ENCODE results near the gene PRICKLE4.
"Not testable (repeated sequence)": the region's sequence is repeated elsewhere in the genome, so short reads cannot be mapped to it uniquely, and the experiment has no call there.

Gene PRICKLE4

DNA sequence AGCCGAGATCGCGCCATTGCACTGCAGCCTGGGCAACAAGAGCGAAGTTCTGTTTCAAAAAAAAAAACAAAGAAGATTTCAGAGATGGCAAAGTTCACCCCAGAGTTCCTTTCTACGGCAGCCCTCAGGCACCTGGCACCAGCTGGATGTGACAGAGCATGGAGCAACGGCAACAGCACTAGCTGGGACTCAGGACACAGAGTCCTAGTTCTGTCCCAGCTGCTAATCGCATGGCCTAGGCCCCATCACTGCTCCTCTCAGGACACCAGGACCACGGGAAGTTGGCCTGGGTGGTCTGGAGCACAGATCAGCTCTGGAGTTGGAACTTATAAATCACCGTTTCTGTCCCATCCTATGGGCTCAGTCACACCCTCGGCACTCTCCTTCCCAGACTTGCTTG lies 34.5 kb upstream of the PRICKLE4 start:
- no peak for DNase-seq

DNA sequence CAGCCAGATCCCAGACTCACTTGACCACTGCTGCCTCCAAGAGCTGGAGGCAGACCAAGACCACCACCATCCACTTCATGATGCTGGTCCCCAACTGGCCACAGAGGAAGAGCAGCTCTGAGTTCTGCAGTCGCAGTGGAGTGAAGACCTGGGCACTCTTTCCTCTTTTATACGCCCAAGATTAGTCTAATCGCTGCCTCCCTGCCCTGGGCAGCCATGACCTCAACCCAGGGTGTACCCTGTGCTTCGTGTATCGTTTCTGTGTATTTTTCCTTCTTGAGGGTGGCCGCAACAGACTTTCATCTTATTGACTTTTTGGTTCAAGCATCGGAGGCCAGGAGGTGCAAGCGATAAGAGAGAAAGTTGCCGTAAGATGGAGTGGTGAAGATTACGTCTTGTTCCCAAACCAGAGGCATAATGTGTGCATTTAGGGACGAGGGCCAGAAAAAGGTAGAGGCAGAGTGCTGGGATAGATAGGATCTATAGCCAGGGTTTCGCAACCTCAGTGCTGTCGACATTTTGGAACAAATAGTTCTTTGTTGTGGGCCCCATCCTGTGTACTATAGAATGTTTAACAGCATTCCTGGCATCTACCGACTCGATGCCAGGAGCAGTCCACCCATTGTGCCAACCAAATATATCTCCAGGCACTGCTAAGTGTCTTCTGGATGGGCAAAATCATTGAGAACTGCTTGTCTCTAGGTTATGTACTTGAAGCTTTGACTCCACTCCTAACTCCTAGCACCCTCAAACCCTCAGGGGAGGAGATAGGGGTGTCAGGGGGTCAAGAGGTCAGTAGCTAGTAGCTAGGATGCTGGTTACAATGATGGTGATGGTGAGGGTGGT lies 33.1 kb upstream of the PRICKLE4 start, which contains the start of gene PGC:
PGC (minus strand) TSS at position 142 of the 846 bp plus-strand sequence; CDS start at position 79, 63 bp downstream.
- DNase-seq = no peak

DNA sequence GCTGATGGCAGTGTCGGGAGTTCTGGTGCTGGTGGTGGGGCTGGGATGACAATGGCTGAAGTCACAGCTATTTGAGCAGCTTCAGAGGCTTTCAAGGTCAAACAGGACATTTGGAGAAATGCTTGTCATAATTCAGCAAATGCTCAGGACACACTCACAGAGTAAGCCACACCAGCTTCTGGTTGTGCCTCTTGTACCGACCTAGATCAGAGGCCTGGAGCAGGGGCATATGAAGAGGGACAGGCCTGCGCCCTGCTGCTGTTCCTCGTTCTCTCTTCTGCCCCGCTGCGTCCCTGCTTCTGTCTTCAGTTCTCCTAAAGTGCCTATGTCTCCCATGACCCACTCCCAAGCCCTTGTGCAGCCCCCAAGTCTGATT lies 32.5 kb upstream of the PRICKLE4 start:
- DNase-seq = no peak

DNA sequence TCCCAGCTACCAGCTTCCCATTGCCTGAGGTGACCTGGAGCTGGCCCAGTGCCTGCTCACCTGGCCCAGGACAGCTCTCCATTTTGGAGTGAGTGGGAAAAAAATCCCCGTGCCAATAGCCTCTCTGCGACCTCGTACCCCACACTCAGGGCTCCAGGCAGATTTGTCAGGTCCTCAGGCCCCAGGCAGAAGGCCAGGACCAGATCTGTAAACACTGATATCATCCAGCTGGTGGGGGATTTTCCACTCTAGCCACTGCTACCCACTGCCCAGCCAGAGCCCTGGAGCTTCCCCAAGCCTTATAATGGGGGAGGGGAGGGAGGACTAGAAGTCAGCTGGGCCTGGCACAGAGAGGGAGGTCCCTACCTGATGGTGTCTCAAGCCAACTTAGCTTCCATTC lies 32.0 kb upstream of the PRICKLE4 start:
- no peak for DNase-seq

DNA sequence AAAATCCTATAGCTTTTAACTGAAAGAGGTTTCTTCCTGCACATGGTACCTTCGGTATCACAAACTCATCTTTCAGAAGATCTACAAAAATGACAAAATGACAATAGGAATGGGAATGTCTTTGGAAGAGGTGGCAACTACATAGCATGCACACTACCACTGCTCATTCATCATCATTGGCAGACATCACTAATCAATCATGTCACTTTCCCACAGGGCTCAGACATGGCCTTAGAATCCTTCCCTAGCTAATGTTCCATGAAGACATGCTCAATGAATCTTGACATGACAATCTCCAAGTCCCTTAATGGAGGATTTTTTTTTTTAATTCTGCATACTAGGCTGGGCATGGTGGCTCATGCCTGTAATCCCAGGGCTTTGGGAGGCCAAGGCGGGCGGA lies 30.2 kb upstream of the PRICKLE4 start:
- no peak for DNase-seq

DNA sequence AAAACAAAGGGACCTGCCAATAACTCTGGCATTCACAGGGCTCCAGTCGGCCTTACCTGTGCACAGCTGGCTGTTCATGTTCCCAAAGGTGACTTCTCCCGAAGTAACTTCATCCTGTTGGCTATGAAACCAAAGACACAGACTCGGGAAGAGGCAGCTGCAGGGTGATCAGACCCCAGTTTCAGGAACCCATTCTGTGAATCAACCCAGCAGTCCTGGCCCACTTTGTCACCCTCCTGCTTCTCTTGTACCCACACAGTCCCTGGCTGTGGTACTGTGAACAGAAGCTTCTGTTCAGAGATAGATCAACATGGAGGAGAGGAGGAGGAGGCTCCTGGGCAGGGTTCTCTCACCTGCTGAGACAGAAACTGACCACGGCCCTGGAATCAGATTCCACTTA lies 24.7 kb upstream of the PRICKLE4 start:
- no peak for DNase-seq

DNA sequence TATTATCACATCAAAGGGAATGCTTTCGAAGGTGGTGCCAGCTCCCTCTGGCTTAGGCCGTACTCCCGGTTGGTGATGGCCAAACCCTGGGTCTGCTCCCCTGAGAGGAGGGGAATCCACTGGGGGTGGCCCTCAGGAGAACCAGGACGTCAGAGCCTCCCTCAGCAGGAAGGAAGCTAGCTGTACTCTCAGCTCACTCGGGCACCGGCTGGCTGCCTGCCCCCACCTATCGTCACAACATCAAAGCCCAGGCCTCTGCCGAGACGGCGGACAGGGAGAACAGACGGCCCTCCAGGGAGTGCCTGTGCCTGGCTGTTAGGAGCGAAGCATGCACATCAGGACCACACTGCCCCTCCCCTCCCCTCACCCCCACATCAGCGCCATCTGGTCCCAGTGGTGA lies 24.2 kb upstream of the PRICKLE4 start:
- no peak for DNase-seq

DNA sequence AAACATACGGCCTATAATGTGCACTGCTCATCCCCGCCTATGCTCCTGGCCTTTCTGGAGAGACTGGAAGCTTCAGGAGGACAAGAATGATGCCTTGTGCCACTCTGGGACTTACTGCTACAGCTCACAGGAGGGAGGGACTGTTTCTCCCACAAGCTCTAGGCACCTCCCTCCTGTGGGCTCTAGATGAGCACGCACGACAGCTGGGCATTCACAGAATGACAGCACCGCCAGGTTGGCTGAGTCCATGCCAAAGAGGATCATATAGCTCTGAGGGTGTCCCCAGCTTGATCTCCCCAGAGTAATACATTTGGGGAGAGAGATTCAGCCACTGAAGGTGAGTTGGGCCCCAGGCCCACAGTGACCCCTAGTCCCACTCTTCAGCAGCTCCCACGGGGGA lies 23.3 kb upstream of the PRICKLE4 start:
- no peak for DNase-seq

DNA sequence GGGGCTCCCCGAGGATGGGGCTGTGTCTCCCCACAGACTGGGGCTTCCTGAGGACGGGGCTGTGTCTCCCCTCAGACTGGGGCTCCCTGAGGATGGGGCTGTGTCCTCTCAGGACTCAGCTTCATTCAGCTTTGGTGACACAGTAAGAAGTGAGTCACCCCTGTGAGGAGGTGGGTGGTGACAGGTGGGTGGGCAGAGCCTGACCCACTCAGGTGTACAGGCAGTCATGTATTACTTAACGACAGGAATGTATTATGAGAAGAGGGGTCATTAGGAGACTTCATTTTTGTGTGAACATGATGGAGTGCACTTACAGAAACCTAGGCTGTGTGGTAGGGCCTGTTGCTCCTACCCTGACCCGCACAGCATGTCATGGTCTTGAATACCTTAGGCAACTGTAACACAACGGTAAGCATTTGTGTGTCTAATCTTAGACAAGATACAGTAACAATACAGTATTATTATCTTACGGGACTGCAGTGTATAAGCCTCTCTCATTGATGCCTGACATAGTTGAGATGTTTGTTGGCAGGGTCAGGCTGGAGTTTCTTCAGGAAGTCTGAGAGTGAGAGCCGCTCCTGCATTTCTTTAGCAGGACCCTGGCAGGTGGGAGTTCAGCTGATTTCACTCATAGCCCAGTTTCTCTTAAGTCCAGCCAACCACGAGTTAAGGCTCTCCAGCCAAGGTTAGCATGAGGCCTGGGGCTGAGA lies 22.5 kb upstream of the PRICKLE4 start:
- DNase-seq = no peak

DNA sequence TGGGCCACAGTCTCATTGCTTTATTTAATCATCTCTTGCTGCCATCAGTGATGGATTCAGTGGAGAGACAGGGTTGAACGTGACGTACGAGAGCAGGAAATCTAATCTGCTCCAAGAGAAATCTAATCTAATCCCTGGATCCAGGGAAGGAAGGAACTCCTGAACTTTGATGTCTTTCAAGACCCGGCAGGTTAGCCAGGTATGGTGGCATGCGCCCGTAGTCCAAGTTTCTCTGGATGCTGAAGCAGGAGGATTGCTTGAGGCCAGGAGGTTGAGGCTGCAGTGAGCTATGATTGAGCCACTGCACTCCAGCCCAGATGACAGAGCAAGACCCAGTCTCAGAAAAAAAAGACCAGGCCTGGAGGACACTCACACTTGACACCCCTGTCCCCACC lies 21.9 kb upstream of the PRICKLE4 start:
- DNase-seq = no peak

DNA sequence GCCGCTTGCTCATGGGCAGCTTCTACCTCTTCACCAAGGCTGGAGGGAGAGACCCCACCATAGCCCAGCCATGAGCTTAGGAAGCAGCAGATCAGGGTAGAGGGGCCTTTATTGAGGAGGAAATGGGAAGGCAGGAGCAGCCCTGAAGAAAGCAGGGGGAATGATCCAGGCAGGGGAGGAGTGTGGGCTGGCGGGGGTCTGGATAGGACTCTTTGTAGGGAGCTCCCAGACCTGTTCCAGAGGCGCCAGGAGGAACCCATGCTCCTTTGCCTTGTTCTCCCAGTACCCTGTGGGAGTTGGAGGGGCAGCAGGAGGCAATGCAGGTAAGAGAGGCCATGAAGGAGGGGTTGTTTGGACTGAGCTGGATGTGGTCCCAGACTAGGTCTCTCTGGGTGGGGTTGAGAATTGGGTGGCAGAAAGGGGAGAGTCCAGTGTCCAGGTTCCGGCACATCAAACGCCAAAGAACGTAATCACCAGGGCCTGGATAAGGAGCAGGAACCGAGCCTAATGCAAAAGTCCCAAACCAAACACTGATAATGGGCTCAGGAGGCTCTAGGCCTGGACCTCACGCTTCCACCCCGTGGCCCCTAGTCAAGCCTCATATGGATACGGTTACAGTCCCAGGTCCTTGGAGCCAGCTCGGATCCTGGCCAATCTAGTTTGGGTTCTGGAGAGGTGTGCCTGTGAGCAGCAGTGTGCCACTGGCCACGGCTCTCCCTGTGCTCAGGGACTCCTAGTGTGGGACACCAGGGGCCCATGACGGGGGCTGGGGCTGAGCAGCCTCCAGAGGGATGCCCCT lies 21.3 kb upstream of the PRICKLE4 start:
- DNase-seq = no peak

DNA sequence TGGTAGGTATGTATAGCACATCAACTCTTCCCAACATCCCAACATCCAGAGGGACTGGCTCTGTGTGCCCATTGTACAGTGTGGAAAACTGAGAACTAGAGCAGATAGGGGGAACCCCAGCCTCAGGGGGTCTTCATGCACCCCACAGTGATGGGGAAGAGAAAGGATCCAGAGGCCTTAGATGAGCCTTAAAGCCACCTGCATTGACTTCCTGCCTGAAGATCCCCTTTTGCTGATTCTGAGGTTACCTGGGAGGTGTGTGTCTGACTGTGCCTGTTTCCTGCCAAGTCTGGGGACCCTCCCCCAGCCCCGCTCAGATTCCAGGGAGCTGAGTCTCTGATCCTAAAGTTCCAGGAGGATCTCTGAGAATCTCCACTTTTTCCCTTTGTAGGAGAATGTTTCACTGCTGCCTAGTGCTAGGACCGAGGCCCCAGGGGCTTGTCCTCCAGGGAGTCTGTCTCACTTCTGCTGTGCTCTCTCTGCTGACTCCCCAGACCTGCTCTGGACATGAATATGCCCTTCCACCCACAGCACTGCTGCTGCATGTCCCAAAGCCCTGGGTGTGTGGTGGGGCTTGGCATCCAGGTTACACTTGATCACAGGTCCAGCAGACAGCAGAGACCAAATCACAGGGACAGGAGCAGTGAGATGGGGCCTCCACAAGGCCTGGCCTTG lies 20.5 kb upstream of the PRICKLE4 start:
- DNase-seq = no peak

DNA sequence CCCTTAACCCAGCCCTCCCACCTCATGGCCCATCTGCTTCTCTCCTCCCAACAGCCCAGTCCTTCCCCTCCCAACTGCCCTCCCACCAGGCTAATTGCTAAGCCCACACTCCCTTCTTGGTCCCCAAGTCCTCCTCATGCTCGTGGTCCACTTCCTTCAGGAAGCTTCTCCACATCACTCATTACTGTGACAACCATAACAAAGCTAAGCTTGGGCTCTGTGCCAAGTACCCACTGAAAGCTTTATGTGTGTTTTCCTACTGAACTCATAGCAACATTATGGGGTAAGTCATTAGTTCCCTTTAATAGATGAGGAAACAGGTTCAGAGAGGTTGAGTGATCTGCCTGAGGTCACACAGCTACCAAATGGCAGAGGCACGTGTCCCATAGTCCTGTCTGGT lies 17.1 kb upstream of the PRICKLE4 start:
- no peak for DNase-seq

DNA sequence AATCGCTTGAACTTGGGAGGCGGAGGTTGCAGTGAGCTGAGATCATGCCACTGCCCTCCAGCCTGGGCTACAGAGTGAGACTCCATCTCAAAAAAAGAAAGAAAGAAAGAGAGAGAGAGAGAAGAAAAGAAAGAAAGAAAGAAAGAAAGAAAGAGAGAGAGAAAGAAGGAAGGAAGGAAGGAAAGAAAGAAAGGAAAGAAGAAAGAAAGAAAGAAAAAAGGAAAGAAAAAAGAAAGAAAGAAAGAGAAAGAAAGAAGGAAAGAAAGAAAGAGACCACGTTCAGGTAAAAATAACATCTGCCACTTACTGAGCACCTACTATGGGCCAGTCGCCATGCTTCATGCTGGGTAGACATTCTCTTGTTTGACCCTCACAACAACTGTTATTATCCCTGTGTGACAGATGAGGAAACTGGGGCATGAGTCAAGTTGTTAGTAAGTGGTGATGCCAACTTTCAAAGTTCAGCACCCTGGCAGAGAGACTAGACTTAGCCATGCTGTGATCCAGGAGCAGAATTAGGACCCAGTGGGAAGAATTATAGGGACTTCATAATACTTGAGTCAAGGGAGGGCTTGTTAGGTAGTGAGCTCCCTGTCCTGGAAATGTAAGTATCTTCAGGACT lies 14.4 kb upstream of the PRICKLE4 start:
- DNase-seq = not testable (repeated sequence)

DNA sequence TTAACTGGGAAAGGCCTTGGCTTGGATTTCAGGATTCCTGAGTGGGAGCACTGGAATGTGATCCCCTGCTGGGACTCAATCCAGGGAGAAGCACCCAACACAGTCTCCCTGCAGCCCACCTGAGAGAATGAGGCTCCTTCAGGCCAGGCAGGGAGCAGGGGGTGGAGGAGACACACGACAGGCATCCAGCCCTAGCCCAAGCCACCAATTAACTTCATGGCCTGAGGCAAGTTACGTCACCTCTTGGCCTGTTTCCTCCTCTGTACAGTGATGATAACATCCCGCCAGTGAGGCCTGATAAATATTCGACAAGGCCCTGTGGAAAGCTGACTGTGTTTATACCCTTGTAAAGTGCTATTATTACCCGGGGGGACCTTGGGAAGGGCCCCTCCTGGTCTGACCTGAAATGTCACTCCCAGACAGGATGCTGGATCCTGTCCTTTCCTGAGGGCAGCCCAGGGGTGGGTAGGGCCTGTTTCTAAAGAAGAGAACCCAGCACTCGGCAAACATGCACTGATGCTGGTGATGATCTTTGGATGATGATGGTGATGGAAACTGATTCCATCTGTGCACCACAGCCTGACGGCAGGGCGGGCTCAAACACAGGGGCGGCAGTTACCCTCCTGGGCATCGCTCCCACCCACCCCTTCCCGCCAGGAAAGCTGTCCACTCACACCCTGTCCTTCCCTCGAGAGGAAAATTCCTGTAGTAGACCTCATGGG lies 13.3 kb upstream of the PRICKLE4 start:
- peak; percentile 90 for DNase-seq

DNA sequence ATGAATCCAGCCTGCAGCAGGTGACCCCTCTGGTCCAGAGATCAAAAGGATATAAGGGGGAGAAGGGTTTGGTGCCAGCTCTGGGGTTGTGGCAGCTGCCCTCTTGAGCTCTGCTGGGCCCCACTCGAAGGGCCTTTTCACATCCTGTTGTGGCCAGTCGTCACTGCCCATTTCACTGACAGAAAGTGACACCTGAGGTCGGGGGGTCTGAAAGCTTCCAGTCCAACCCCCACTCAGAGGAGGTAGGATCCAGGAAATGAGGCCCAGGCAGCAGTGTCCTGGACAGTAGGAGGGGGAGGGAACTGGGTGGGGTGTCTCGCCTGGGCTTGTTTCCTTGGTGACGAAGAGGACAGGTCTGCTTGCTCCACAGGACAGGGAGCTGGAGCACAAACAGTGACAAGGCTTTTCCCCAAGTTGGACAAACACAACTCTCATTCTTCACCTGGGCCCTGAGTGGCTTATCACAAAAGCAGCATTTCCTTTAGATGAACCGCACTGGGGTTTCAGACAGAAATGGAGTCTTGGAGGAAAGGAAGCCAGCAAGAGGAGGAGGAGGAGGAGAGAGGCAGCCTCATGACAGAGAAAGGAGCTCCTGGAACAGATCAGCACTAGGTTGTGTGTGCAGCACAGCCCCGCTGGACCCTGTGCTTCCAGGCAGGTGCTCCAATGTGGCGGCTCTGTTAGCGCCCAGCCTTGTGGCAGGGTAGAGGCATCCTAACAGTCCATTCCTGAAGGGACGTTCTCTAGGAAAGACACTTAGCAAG lies 11.9 kb upstream of the PRICKLE4 start:
- peak; percentile 46 for DNase-seq

DNA sequence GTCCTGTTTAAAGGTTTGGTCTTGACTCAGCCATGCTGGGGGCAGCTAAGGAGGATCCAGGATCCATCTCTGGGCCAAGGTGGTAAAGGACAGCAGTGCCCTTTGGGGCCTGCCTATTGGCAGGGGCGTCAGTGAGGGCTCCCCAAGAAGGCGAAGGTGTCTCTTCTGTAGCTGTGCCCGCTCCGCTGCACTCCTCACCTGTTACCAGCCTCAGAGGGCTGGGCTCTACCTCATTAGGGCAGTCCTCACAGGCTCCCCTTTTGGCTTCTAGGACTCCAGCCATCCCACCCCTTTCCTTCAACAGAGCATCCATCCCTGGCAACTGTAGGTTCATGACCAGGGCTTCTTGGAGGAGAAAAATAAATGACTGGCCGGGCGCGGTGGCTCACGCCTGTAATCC lies 11.2 kb upstream of the PRICKLE4 start:
- DNase-seq = no peak

DNA sequence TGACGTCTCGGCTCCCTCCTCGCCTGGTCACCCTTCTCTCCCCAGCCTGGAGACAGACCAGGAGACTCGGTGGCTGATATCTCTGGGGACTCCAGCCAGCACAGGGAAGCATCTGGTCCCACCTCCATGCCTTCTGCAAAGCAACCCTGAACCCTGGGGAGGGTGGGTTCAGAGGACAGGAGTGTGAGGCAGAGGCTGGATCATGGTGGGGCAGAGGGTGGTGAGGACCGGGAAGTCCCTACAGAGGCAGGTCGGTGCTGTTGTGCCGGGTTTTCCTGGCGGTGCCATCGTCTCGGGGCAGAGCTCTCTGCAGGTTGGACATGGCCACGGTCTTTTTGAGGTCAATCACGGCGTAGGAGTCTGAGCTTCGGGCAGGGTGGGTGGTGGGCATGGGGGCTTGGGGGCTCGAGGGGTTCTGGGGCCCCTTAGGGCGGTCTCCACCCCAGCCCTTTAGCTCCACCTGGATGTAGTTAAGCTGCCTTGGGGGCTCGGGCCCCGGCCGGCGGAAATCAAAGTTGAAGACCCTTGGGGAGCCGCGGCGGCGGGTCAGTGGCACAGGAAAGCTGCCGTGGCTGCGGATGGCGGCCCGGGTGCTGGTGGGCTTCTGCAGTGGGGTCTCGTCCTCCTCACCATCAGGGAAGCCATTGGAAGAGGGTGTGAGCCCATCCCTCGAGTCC lies 10.1 kb upstream of the PRICKLE4 start:
- no peak for DNase-seq

DNA sequence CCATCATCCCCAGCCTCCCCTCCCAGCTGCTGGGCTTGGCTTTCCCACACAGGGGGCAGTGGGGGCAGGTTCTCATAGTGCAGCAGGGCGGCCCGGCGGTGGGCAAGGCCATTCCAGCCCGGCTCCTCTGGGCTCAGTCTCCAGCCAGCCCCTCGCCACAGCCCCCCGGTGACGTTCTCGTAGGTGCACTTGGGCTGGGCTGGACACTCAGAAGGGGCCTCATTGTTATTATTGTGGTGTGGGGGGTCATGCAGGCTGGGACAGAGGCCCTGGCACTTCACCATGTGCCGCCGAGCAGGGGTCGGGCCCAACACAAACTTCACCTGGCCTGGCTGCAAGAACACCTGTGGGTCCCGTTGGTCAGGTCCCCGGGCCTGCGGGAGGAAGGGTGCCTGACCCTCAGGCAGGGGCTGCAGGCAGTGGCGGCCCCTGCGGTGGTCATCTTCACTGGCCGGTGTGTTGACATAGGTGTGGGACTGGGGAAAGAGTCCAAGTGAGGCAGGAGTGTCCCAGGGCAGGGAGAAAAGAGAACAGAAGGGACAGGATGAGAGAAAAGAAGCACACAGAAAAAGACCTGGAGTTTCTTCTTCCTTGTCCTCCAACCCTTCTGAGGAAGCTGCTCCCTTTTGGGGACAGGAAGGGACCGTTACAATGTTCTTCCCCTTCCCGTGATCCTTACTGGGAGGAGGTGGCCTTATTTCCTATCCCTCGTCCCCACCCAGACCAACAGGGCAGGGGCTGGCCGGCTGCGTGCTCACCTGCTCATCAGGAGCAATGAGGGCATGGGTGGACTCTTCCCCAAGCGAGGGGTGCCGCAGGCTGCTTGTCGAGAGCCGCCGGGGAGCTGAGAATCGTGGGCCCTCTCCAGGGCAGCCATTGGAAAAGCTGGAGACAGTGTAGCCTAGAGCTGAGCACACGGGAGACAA lies 9.3 kb upstream of the PRICKLE4 start:
- DNase-seq = no peak

Data from hematopoietic multipotent progenitor cell treated with erythropoietin and hydrocortisone succinate and interleukin-3 and kit ligand, for 6 days (in vitro differentiated cells).